Measurements from ENCODE around the gene TAX1BP1.
"Not testable (repeated sequence)": the region's sequence is repeated elsewhere in the genome, so short reads cannot be mapped to it uniquely, and the experiment has no call there.

Gene TAX1BP1

GRCh38 chr7:27850531-27850930 lies 110.6 kb downstream of the TAX1BP1 start:
- no peak for DNase-seq

DNA sequence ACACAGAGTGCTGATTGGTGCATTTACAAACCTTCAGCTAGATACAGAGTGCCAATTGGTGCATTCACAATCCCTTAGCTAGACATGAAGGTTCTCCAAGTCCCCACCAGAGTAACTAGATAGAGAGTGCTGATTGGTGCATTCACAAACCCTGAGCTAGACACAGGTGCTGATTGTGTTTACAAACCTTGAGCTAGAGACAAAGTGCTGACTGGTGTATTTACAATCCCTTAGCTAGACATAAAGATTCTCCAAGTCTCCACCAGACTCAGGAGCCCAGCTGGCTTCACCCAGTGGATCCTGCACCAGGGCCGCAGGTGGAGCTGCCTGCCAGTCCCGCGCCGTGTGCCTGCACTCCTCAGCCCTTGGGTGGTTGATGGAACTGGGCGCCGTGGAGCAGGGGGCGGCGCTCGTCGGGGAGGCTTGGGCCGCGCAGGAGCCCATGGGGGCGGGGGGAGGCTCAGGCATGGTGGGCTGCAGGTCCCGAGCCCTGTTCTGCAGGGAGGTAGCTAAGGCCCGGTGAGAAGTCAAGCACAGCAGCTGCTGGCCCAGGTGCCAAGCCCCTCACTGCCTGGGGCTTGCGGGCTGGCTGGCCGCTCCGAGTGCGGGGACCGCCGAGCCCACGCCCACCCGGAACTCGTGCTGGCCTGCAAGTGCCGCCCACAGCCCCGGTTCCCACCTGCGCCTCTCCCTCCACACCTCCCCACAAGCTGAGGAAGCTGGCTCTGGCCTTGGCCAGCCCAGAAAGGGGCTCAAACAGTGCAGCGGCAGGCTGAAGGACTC lies 116.9 kb downstream of the TAX1BP1 start:
- not testable (repeated sequence) for DNase-seq

DNA sequence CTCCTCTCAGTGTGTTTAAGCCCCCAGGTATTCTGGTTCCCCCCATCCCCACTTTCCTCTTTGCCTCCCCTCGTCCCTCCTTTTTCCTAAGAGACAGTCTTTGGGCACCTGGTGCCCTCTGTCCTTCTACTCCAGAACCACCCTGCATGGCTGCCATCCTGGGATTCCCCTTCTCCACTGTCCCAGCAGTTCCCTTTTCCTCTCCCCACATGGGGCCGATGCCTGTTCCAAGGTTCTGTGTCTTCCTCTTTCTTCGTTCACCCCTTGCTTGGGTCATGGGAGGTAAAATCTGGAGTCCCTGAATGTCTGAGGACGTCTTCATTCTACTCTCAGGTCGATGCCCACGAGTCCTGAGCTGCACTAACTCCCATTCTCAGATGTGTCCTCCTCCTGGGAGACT lies 120.8 kb downstream of the TAX1BP1 start:
- no peak for DNase-seq

- DNase-seq: no peak
Measured at GRCh38 chr7:27861747-27862146, 121.8 kb downstream of the TAX1BP1 start.

GRCh38 chr7:27863880-27864279 lies 123.9 kb downstream of the TAX1BP1 start:
- no peak for DNase-seq

GRCh38 chr7:27866256-27866655 lies 126.3 kb downstream of the TAX1BP1 start:
- DNase-seq: no peak

- no peak for DNase-seq
Measured at GRCh38 chr7:27866828-27867672, 127.1 kb downstream of the TAX1BP1 start.

- DNase-seq: no peak
Measured at GRCh38 chr7:27868131-27868550, 128.2 kb downstream of the TAX1BP1 start.

DNA sequence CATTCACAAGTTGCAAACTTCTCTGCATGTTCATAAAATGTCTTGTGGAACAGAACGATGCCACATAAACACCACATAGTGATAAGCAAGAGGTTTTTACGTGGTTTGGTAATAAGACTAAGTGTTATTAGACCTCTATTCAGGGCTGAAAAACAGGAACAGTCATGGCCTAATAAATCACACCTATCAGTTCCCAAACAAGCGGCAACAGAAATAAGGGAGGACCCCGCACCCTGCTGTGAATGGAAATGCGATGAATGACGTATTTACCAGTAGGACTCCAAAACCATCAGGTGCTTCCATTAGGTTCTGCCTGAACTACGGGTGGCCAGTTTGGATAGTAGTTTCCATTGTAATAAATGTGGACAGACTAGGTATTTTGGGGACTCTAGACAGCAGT lies 129.1 kb downstream of the TAX1BP1 start:
- DNase-seq: no peak

GRCh38 chr7:27870595-27870994 lies 130.6 kb downstream of the TAX1BP1 start:
- no peak for DNase-seq

DNA sequence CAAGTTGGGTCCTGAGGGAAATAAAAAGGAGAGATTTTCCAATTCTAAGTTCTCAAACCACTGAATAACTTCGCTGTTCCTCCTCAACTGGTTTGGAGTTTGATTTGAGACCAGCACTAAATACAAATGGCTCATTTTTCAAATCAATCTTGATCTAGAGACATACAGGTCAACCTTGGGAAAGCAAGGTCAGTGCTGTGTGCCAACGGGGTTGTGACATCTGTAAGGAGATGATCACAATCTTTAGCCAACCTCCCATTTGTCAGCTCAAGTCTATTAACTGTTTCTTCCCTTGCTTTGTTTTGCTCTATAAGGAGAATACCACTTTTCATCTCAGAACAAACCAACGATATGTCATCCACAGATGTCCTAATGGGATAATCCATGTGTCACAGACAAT lies 131.1 kb downstream of the TAX1BP1 start:
- DNase-seq: no peak

- DNase-seq: no peak
Measured at GRCh38 chr7:27871866-27872265, 131.9 kb downstream of the TAX1BP1 start.

- DNase-seq: no peak
Measured at GRCh38 chr7:27872356-27873275, 132.7 kb downstream of the TAX1BP1 start.

DNA sequence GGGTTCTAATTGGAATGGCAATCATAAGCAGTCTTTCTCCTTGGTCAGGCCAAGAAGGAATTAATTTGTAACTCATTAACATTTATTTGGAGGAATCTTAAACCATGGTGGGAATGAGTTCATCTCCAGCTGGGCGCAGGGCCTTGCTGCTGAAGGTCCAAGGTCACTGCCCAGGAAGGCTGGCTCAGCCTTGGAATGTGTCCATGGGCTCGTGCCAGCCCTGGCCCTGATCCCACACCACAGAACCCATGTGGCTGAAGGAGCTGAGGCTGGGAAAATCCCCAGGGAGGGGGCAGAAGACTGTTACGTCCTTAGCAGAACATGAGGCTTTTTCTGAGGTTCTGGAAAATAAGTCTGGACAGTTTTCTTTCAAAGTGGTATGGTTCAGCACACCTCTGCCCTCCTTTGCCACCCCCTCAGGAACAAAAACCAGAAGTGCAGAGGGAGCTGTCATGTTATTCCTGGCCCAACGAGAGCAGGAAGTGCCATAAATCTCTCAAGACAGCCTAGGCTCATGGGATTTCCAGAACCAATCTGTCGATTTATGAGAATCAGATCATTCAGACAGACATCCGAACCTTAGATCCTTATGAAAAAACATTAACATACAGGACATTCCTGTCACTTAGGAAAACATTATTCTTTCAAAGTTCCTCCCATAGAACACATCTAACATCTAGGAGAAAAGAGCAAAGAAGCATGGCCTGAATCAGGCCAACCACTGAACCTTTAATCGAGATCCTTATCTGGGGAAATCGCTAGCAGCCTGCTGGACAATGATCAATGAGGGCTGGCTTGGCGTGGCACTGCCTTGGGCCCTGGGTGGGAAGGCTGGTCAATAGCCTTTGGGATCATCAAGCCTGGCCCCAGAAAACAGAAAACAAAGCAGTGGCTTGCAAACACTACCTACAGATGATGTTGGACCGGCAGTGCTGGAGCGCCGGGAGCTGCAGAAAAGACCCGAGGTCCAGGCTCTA lies 134.3 kb downstream of the TAX1BP1 start:
- DNase-seq: no peak

DNA sequence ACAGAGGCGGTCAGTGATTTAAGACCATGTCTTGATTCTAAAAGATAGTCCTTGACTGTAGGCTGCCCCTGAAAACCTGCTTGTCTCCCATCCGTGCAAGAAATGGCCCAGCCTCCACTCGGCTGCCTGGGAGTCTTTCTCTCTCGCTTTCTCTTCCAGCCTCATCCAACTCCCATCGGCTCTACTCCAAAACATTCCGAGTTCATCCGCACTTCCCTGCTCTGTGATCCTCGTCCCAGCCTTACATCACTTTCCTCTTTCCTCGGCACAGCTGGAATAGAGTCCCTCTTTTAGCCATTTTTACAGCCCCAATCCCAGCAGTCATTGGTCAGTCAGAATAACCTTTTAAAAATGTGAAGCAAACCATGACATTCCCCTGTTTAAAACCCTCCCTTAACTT lies 135.1 kb downstream of the TAX1BP1 start:
- DNase-seq: no peak

GRCh38 chr7:27875832-27876231 lies 135.9 kb downstream of the TAX1BP1 start:
- DNase-seq: no peak

- no peak for DNase-seq
Measured at GRCh38 chr7:27876756-27877155, 136.8 kb downstream of the TAX1BP1 start.
